GM12875 (cell line): ENCODE measurements around the gene IL31RA.
"Not testable (repeated sequence)": the region's sequence is repeated elsewhere in the genome, so short reads cannot be mapped to it uniquely, and the experiment has no call there.

Source experiments
- H3K4me3 ChIP-seq: one replicate; pipeline ENCODE4 v1.5.1; 2011; ENCODE audit warnings: low read depth, low read length, control low read depth
- TF ChIP-seq, protein P1 (sequence below): IDR thresholded peaks from 2 replicates; pipeline ENCODE4 v1.5.1; 2011; ENCODE audit warnings: low read depth, mild to moderate bottlenecking, control low read depth, inconsistent platforms, low read length, moderate library complexity, borderline replicate concordance; ENCODE audit not compliant: insufficient read depth

Gene IL31RA

DNA sequence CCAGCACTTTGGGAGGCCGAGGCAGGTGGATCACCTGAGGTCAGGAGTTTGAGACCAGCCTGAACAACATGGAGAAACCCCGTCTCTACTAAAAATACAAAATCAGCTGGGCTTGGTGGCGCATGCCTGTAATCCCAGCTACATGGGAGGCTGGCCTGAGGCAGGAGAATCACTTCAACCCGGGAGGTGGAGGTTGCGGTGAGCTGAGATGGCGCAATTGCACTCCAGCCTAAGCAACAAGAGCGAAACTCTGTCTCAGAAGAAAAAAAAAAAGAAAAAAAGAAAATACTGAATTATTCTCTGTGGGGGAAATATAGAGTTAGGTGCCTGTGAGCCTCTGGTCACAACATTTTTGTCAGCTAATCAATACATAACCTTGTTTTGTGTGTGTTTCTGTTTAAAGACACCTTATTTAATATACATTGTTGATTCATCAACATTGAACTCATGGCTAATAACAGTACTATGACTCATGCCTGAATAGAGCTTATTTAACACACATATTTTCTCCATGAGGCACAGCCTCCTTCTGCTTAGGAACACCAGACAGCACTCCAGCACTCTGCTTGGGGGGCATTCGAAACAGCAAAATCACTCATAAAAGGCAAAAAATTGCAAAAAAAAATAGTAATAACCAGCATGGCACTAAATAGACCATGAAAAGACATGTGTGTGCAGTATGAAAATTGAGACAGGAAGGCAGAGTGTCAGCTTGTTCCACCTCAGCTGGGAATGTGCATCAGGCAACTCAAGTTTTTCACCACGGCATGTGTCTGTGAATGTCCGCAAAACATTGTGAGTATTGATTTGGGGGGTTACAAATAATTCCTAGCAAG is at the start of gene IL31RA:
Gene IL31RA, plus strand, starts transcription at position 519 of the 836 bp plus-strand sequence. Its CDS starts 214 bp downstream, at position 733.
- TF ChIP-seq, protein P1, sequence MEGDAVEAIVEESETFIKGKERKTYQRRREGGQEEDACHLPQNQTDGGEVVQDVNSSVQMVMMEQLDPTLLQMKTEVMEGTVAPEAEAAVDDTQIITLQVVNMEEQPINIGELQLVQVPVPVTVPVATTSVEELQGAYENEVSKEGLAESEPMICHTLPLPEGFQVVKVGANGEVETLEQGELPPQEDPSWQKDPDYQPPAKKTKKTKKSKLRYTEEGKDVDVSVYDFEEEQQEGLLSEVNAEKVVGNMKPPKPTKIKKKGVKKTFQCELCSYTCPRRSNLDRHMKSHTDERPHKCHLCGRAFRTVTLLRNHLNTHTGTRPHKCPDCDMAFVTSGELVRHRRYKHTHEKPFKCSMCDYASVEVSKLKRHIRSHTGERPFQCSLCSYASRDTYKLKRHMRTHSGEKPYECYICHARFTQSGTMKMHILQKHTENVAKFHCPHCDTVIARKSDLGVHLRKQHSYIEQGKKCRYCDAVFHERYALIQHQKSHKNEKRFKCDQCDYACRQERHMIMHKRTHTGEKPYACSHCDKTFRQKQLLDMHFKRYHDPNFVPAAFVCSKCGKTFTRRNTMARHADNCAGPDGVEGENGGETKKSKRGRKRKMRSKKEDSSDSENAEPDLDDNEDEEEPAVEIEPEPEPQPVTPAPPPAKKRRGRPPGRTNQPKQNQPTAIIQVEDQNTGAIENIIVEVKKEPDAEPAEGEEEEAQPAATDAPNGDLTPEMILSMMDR = no peak
- H3K4me3 ChIP-seq = no peak within 1 kb of the TSS

DNA sequence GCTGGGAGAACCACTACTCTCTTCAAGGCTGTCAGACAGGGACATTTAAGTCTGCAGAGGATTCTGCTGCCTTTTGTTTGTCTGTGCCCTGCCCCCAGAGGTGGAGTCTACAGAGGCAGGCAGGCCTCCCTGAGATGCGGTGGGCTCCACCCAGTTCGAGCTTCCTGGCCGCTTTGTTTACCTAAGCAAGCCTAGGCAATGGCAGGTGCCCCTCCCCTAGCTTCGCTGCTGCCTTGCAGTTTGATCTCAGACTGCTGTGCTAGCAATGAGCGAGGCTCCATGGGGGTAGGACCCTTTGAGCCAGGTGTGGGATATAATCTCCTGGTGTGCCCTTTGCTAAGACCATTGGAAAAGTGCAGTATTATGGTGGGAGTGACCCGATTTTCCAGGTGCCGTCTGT is 42.3 kb upstream of the IL31RA start:
- H3K4me3 ChIP-seq = not testable (repeated sequence)

DNA sequence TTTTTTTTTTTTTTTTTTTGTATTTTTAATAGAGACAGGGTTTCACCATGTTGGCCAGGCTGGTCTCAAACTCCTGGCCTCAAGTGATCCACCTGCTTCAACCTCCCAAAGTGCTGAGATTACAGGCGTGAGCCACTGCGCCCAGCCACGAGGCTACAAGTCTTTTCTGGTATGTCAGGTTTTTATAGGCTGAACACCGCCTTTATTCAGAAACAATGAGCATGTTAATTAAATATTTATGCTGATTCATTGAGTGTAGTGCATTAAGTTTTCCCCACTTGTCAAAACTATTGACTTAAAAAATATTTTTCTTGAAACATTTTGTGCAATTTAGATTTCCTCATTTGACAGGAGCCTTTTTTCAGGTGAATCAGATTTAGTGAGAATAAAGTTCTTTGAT is 35.2 kb upstream of the IL31RA start:
- not testable (repeated sequence) for H3K4me3 ChIP-seq

DNA sequence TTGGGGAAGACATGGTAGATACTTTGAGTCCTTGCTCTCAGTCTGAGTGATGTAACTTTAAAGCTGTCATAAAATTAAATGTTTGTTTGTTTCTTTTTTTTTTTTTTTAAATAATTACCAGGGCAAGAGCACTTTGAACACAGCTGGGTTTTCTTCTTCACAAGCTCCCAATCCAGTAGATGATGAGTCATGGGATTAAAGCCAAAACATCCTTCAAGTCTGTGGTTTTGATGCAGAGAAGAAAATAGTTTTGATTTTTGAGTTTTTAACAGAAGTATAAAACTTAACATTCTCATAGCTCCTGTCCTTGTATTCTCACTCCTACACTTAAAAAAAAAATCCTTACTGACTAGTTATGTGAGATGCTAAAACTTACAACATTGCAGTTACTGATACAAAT is 34.8 kb upstream of the IL31RA start:
- TF ChIP-seq, protein P1 = no peak
- no peak overlapping the region for H3K4me3 ChIP-seq

DNA sequence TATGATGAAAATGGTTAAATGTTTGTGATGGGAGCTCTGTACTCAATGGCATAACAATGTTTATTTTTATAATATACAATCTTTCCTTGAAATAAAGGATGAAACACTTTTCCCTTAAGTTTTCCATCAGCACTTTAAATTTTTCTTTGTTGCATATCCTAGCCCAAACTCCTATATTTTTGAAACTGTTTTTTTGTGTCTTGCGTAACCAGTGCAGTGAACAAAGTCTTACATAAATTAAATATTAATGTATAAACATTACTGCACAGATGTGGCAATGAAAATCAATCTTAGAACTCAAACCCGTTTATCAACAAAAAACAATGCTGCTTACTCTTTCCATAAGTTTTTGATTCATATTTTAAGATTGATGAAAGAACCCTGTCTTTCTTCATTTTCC is 34.1 kb upstream of the IL31RA start:
- H3K4me3 ChIP-seq = no peak overlapping the region
- TF ChIP-seq, protein P1 = no peak

DNA sequence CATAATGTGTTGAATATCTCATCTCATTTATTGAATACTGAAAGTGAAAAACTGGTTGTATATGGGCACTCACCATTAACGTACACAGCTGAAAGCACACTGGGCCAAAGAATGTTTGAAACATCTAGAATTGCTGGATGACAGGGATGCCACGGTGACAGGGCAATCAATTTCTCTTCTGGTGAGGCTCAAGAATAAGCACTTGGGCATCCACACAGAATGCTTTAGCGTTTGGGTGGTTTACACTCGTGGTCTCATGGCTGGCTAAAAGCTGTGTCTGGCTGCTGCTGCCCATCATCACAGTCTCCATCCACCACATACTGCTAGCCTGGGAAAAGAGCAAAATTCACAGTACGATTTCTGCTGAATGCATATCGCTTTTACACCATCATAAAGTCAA is 30.7 kb upstream of the IL31RA start:
- no peak overlapping the region for H3K4me3 ChIP-seq
- TF ChIP-seq, protein P1 = no peak

DNA sequence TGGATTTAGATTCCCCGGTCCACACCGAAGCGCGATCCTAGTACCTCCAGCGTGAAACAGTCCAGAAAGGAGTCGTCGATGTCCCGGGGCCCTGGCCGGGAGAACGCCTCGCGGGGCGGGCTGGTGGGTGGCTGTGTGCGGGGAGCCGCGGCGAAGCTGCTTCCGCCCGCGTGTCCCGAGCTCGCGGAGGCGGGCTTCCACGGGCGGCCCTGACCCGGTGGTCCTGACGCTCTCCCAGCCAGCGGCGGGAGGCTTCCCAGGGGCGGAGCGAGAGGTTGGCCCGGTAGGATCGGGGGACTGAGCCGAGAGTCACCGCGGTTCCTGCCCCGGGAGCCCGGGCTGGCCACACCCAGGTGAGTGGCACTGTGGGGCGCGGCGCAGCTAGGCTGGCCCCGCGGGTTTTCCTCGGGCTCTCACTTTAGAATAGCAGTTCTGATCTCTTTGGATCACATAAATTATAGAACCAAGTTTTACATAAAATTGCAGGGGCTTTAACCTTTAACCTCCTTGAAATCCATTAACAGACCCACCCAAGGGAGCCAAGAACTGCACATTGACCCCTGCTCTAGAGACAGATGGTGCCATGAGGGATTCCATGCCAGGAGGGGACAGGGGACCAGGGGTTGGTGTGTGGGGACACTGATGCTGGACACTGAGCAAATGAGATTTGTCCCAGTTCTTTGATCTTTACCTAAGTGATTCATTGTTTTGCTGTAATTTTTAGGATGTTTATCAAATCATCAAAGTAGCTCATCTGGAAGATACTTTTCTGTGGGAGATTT is 29.2 kb upstream of the IL31RA start:
- H3K4me3 ChIP-seq = no peak overlapping the region
- TF ChIP-seq, protein P1 = no peak

DNA sequence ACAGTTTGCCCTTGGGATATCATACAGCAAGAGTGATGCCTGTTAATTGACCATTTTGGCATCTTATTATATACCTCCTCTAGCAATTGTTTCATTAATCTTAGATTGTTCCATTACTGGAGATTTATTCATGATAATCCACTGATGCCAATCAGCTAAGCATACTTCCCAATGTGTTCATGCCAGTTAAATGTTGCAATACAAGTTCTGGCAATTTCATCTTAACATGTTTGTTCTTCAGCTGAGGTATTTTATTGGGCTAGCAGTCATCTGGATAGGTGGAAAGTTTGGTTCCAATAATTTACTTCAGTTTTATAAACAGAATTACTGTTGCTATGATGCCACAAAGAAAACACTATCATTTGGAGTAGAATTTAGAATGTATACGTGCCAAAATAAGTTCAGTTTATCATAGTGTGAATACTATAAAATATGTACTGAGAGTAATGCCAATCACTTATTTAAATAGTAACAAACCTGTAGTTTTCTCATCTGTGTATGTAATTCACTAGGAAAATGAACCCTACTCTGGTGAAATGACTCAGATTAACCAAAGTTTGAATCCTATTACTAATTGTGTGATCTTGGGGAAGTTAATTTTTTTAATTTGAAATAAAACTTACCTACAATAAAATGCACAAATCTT is 27.9 kb upstream of the IL31RA start:
- TF ChIP-seq, protein P1 = no peak

More for the DNA sequence above, 27.9 kb upstream of the IL31RA start:
- no peak overlapping the region for H3K4me3 ChIP-seq
